Measurements from ENCODE around the gene NUP98. TPM values are rescaled to one million over a fixed set of nuclear protein-coding genes. Genes with fewer than 3 reads are reported as not detected.

Gene NUP98
- total and polyA plus RNA-seq, 2 donors (not counting 3 experiments of a cell fraction or from before 2014, with no cell fraction given): 92.7 to 169 TPM

DNA sequence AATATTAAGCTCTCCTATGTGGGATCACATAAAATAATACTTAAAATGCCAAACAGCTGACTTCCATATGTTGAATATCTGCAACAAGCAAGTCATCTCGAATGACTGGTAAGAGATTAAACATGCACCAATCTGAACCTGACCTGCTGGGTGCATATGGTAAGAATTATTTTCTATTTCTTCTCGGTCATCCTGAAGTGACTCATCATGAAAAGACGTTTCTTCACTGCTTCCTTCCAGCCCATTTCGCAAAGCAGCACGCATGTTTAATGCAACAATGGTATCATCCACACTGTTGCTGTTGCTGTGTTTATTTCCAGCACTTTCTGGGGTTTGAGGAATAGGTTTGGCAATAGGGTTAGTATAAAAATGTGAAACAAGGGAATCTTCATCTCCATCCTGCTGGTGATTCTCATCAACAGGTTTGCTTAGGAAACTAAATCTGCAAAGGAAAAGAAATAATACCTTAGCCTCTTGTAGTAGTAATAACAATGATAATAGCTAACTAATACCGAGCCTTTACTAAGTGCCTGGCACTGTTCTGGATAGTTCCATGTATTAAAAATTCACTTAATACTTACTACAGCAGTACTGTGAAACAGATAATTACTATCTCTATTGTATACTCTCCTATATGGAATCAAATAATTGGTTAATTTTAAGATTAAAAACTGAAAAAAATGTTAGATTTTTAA, 74.2 kb downstream of the NUP98 start:
- Histone ChIP-seq H3K27me3 (ENCODE audit: control insufficient read depth in 2 of 2, insufficient read depth in 2 of 2, low read length in 2 of 2) (no peaks in the 10 kb centered on the region), H3K36me3 (ENCODE audit: control insufficient read depth in 2 of 2, extremely low read depth in 1 of 2, insufficient read depth in 2 of 2, low read length in 2 of 2) (peaks cover 26 to 34% of the 10 kb centered on the region in 2 experiments), H3K9ac (replicated peaks; ENCODE audit: extremely low read depth, insufficient read depth, low read length) (no peak overlapping the region), H4K20me1 (replicated peaks; ENCODE audit: control insufficient read depth, extremely low read depth, insufficient read depth, low read length) (no peaks in the 10 kb centered on the region), H3K4me2 (ENCODE audit: insufficient read depth, low read length) (no peak overlapping the region), H3K79me2 (ENCODE audit: control insufficient read depth, insufficient read depth, low read length) (no peaks in the 10 kb centered on the region), H3K4me3 (replicated peaks in 1 of 3; ENCODE audit: insufficient read depth in 1 of 3, low read depth in 1 of 3, low read length in 3 of 3) (no peak overlapping the region), H3K9me3 (replicated peaks; ENCODE audit: control insufficient read depth, insufficient read depth, low read length) (no peaks in the 10 kb centered on the region), H3K4me1 (ENCODE audit: control insufficient read depth, extremely low read depth, insufficient read depth, low read length) (peaks cover 4% of the 10 kb centered on the region), H2AFZ (ENCODE audit: low read depth, low read length) (no peak overlapping the region), H3K9me1 (replicated peaks; ENCODE audit: control insufficient read depth, extremely low read depth, insufficient read depth, low read length) (no peaks in the 10 kb centered on the region), H3K27ac (ENCODE audit: insufficient read depth, low read depth, low read length) (no peak overlapping the region)
- TF ChIP-seq, protein P1, sequence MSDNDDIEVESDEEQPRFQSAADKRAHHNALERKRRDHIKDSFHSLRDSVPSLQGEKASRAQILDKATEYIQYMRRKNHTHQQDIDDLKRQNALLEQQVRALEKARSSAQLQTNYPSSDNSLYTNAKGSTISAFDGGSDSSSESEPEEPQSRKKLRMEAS (IDR thresholded peaks at IDR 0.05; ENCODE audit: insufficient read depth, insufficient read length): no peak
- TF ChIP-seq POLR2AphosphoS5 (IDR thresholded peaks at IDR 0.05; ENCODE audit: insufficient read depth, low read depth, low read length) (no peak), FOS (IDR thresholded peaks at IDR 0.05; ENCODE audit: borderline replicate concordance, insufficient read depth, low read length) (peak; percentile 14), CTCF (IDR thresholded peaks at IDR 0.05; ENCODE audit: extremely low read depth in 1 of 2, insufficient read depth in 1 of 2, low read depth in 1 of 2, low read length in 2 of 2) (no peak), GATA2 (IDR thresholded peaks at IDR 0.05; ENCODE audit: insufficient read depth, insufficient read length, low read depth, low read length) (no peak), JUN (IDR thresholded peaks at IDR 0.05; ENCODE audit: borderline replicate concordance, insufficient read depth, insufficient read length, low read depth) (peak; percentile 43), POLR2A (IDR thresholded peaks at IDR 0.05; ENCODE audit: low read depth, low read length) (no peak), EZH2 (IDR thresholded peaks at IDR 0.05; ENCODE audit: borderline replicate concordance, low read depth, low read length, severe bottlenecking) (no peak), MYC (IDR thresholded peaks at IDR 0.05; ENCODE audit: low read depth, low read length) (no peak)
- ChIA-PET CTCF (interaction anchor here (1.1 kb wide), 1 partner anchor 86 kb away, joined by 5 read pairs; no protein-coding TSS in a partner anchor), POLR2A (no interaction called here)
- dilution Hi-C loops (cut with MboI; ENCODE audit: extremely low pct_ligation_motif_present, low sequenced_read_pairs): no loop called here
- DNase-seq (ENCODE audit: low read depth, low spot score) (peak; percentile 21), FAIRE-seq (no peak)
- BruUV-seq (replicated peaks): no TSS peak
- intact Hi-C loops (cut with micrococcal nuclease): no loop called here

Measured in endothelial cell of umbilical vein (primary cell).